Cortex of kidney (tissue), 1 donor: ENCODE results near the gene USE1.

ENCODE experiments used
- DNase-seq: peaks from one replicate; lab custom pipeline; 2025; lab: John Stamatoyannopoulos, UW

USE1 gene

DNA sequence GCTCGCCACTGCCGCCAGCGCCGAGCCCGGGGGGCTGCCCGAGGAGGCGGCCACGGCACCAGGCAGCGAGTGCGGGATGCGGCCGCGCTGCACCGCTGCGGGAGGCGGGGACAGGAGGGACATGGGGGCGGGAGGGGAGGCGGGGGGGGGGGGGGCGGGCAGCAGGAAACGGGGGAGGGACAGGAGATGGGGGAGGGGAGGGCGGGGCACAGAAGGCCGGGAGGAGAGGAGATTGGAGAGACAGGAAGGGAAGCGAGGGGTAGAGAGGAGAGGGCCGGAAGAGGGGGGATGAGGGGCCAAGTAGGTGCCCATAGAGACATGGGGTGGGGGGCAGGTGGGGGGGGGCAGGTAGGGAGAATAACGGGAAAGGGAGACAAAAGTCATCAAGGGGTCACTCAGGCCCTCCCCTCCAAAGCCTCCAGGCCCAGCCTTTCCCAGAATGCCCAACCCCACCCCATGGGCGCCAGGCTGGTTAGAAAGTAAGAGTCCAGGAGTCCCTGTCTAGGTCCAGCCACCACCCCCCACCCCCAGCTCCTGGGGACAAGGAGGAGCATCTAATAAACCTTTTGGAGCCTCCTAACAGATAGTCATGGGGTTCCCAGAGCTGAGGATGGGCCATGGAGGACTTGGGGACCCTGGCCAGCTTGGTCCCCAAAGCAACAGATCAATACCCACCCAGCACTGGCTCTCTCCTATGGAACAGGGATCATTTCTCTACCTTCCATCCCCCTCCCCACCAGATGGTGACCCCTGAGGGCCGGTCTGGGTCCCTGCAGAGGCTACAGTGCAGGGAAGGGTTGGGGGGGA, 21.0 kb downstream of the USE1 start:
- DNase-seq: no peak

DNA sequence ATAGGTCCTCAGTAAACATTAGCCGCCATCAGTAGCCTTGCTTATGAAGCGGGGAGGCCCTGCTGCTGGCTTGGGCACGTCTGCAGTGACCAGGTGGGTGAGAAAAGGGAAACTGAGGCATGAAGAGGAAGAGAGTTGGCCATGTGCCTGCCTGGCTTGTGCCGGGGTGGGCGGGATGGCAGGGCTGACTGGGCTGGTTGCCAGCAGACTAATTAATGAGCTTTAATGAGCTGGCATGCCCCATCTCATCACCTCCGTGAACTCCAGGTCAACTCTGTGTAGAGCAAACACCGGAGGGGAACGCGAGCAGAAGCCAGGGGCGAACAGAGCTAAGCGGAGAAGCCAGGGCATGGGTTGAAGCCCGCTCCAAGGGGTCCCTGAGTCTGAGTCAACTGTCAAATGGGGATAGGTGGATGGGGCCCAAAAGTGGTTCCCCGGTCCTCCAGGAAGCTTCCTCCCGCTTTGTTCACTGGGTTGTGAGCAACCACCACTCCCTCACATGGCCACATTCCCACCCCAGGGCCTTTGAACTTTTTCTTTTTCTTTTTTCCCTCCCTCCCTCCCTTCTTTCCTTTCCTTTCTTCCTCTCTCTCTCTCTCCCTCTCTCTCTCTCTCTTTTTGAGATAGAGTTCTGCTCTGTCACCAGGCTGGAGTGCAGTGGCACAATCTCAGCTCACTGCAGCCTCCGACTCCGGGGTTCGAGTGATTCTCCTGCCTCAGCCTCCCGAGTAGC, 21.8 kb downstream of the USE1 start:
- DNase-seq: no peak

DNA sequence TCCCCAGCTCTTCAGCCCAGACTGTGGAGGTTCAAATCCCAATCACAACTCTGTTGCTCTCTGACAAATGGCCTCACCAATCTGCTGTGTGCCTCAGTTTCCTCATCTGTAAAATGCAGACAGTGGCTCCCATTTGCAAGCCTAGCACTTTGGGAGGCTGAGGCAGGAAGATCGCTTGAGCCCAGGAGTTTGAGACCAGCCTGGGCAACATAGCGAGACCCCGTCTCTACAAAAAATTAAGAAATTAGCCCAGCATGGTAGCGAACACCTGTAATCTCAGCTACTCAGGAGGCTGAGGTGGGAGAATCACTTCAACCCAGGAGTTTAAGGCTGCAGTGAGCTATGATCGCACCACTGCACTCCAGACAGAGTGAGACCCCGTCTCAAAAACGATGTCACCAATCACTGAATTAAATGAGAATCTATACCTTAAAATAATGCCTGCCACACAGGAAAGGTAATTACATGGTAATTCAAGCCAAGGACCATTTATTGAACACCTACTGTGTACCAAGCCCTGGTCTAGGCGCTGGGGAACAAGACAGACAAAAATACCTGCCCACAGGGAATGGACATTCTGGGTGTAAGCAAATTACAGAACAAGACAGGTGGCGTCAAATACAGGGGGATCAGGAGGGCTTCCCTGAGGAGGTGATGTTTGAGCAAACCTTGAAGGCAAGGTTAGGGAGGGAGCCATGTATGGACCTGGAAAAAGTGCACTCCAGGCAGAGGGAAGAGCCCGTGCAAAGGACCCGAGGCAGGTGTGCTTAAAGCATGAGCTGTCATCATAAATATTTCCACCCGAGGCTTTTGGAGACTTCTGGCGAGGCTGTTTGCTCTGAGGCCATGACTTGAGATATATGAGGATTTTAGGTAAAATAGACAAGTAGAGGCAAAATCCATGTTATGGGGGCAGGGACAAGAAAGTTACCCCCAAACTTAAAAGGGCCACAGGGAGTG, 22.9 kb downstream of the USE1 start:
- DNase-seq: no peak

DNA sequence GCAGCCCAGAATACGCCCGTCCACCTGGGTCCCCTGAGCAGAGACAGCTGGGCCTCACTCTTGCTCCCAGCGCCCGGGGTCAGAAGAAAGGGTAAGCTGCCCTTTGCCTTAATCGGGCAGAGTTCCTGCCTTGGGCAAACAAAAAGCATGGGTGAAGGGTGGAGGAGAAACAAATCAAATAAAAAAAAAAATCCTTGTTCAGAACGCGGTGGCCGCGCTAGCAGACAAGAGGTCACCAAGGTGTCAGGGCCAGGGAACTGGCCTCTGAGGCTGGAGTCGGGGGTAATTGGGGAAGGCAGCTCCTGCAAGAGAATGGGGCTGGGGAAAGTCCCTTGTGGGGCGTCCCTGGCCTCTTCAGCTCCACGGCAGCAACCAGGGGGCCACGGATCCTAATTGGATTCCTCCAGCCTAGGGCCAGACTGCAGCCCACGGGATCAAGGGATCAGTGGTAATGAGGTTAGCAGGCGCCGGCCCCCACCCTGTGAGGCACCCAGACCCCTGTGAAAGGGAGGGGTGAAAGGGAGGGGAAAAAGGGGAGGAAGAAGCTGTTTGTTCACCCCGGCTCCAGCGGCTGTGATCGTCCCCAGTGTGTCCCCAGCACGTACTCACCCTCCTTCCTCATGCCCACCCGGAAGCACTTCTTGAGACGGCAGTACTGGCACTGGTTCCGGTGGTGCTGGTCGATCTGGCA, 25.1 kb downstream of the USE1 start:
- DNase-seq: no peak

DNA sequence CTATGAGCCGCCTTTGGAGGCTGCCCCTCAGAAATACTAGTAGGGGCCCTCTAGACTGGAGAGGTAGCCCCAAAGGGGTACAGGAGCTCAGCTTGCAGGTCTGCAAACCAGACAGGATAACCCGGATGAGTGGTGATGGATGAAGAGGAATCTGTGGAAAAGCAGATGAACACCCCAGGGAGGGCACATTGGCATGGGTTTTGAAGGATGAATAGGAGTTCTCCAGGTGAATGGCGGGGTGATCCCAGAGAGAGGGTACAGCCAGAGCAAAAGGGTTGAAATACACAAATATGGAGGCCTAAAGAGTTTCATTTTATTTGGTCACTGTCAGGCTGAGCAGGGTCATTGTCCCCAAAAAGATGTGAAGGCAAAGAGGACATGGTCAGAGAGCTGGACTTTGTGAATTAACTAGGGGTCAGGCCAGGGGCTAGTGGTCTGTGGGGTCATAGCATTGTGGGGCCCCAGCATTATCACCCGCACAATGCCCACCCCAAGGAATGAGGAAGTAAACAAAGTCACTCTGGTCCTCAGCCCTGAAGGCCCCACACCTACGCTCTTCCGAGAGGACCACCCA, 25.8 kb downstream of the USE1 start:
- DNase-seq: no peak

DNA sequence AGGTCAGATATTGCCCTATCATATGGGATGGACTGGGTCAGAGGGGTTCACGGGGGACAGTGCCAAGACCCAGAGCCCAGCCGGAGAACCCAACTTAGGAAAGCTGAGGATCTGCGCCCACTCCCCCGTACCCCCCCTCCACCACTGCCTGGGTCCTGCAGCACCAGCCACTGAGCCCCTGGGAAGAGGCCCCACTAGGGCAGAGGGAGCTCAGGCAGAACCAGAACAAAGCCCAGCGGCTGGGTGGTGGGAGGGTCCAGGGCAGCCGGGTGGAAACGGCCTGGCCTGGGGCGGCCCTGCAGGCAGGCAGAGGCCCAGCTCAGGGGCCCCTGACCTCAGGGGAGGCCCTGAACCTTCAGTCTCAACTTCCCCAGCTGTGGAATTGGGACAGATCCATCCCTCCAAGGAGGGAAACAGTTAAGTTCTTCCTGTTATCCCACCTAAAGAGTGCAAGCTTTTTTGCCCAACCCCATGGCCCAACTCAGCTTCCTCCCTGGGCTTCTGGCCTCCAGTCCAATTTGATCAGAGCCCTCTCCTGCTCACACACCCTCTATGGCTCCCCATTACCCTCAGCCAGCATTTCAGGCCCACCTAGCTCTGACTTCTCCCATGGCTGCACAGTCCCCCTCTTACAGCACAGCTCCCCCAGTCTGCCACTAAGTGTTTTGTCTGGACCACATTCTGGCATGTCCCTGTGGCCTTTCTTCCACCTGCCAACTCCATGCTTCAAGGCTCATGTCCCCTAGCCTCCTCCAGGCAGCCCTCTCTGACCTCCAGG, 27.5 kb downstream of the USE1 start:
- DNase-seq: no peak

DNA sequence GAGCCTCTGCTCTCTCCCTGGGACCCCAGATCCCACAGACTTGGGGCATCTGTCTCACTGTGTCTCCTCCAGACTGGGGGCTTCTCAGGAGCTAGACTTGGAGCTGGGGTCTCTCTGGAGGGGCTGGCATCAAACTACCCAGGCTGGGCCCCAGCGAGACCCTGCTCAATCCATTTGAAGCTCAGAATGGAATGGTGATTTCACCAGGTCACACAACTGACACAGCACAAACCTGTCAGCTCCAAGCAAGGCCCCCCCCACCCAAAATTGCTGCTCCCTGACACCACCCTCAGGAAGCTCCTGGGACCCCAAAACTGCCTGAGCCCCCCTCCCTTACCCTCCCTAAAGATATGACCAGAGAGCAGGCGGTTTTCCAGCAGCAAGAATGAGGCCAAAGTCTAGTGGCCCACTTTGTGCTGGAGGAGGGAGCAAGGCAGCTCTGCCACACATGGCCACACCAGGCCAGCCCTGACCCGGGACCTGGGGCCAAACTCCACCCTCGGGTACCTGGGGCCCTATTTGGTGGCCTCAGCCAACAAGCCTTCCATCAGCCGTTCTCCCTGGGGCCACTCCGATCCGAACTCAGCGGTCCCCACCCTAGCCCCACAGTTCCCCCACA, 28.2 kb downstream of the USE1 start:
- no peak for DNase-seq

DNA sequence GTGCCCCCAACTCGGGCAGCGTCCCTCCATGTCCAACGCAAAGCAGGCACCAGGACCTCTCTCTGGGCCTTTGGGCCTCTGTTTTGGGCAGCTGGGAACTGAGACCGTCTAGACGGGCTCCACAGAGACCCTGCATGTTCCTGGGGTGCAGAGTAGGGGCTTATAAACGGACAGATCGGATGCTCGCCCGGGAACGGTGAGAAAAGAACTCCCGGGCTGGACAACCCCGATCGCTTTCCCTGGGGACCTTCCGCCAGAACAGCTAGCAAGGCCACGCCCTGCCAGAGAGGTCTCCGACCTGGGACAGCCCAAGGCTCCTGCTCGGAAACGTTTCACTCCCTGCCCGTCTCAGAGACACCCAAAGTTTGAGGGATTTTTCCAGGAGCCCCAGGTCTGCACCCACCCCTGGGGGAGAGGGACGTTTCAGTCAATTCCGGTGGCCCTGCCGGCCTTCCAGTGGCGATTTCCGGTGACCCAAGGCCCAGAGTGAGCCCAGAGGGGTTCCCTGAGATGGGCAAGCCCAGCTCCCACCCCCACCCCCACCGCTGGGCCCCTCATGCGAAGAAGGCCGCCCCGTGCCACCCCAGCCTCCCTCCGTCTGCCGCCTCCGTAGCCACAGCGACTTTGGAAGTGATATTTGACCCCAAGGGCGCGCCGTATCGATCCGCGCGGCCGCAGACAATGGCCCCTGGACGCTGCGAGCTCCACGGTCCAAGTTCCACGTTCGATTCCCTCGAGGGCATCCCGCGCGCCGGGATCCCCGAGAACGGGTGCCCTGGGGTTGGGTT, 28.9 kb downstream of the USE1 start:
- DNase-seq: no peak

DNA sequence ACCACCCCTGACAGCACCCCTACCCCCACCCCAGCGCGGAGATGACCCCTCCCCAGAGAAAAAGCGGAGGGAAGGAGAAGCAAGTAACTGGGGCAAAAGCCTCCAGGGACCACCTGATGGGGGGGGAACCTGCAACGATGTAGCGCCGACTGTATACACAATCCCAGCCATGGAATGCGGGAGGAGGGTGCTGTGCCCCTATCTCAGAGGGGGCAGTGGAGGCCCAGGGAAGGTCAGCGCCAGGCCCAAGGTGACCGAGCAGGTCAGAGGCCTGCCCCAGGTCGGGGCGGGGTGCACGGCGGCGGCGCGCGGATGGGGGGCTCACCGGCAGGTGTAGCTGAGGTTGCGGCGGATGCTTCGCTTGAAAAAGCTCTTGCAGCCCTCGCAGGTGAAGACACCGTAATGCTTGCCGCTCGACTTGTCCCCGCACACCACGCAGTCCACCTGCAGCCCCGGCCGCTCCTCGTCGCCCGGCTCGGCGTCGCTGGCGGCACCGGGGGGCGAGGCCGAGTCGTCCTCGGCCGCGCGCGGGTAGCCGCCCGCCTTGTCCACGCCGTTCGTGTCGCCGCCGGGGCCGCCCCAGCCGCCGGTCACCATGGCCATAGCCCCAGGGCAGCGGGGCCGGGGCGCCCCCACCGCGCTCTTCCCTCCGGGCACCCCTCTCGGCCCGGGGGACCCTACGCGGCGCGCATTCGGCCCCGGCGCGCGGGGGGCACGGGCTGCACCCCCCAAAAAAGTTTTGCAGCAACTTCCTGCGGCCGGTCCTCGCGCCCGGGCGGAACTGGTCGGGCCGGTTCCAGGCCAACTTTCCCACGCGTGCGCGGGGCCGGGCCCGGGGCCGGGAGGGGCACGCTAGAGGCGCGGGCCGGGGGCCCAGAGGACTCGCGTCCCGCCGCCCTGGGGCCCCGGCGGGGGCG, 29.7 kb downstream of the USE1 start:
- no peak for DNase-seq

DNA sequence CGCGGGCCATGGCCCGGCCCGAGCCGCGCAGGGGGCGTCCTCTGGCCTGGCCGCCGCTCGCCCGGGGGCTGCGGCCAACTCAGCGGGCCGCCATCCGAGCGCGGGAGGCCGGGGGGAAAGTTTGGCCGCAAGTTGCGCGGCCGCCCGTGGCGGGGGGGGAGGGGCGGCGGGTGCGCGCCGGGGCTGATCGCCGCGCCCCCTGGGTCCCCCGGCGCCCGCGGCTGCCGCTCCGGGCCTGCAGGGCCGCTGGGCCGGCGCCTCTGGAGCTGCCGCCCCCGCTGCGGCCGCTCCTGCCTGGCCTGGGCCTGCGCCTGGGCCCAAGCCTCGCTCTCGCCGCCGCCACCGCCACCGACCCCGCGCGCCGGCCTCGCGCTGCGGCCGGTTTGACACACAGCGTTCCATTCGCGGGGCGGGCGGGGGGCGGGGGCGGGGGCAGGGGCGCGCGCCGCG, 30.4 kb downstream of the USE1 start, which contains the start of gene NR2F6:
NR2F6 (minus strand) TSS at position 385 of the 450 bp plus-strand sequence. CDS start 699 bp downstream, outside the sequence.
- no peak for DNase-seq

DNA sequence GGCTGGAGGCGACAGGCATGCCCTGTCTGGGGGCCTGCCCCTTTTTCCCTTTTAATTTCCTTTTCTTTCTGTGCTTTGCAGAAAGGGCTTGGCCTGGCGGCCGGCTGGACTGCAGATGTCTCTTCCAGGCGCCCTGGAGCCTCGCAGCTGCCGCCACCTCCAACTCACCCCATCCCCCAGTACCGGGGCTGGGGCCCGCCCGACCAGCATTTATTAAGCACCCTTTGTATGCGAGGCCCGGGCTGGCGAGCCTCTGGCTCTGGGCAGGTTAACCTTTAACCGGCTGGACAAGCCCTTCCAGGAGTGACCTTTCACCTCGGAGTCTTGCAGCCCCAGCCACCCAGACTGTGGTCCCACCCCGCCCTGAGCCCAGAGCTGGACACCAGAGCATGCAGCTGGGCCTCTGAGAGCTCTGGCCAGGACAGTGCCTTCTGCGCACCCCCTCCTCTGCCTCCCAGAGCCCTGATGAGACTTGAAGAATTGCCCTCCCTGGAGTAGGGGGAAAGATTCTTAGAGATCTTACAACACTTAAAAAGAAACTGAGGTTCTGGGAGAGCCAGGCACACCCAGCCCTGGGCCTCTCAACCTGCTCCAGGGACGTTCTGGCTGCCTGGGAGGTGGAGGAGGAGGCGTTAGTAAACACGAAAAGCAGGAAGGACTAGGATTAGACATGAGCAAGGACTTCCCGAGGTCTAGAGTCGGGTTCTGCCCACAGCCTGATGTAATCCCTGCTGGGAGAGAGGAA, 31.7 kb downstream of the USE1 start:
- no peak for DNase-seq

DNA sequence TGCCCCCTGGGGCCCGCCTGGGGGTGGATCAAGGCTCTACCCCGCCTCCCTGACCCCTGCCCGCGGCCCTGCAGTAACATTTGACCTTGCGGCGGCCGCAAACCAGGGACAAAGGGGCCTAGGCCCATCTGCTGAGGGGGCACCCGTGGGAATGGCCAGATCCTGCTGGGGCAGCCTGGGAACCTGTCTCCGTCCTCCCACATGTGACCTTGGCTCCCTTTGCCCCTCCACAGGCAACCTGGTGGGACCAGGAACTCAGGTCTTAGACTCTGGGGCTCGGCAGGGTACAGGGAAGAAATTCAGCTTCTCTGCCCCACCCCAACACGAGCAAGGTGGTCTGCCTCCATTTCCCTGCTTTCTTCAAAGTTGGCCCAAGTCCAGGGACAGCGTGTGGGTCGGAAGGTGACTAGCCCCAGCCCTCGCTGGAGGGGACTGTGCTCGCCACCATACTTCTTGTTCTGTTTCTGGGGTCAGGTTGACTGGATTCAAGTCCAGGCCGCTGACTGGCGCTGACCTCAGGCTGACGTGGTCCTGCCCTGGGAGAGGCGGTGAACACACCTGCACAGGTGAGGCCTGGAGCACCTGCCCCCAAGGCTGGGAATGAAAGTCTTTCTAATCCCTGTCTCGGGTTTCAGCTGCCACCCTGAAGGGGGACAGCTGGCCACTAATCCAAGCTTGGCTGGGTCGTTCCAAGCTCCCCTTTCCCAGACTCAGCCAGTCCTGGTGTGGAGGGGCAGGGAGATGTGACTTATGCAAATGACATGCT, 33.0 kb downstream of the USE1 start:
- DNase-seq: no peak

DNA sequence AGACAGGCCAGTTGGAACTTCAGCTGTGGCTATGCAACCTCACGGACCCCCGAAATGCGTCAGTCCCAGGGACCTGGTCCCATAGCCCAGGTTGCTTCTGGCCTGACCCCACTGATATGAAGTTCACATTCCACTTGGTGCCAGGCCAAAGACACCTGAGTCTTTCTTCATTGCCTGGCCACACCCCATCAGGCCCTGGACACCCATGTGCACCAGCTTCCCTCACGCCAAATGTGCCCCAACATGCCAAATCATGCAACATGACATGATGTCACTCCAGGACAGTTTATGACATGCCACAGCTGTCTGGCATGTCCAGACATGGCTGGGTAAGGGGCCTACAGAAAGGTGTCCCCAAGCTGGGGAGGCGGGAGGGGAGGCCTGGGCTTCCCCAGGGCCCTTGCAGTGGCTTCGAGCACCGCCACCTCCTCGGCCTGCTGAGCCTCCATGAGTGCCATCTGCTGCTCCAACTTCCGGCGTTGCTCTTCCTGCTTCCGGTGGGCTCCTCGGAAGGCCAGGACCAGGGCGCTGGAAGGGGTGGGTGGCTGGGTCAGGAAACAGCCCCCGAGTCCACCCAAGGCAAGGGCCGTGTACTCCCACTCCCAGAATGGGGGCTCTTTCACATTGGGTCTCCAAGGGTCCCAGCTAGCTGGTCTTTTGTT, 34.9 kb downstream of the USE1 start:
- DNase-seq: no peak

DNA sequence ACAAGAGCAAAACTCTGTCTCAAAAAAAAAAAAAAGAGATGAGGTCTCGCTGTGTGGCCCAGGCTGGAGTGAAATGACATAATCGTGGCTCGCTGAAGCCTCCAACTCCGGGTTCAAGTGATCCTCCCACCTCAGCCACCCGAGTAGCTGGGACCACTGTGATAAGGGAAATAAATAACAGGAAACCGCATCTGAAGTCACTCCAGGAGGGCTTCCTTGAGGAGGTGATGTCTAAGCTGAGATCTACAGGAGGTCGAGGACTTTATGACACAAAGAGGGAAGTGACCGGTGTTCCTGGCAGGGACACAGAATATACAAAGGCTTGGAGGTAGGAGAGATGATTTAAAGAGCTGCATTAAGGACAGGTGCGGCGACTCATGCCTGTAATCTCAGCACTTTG, 39.5 kb downstream of the USE1 start:
- no peak for DNase-seq

DNA sequence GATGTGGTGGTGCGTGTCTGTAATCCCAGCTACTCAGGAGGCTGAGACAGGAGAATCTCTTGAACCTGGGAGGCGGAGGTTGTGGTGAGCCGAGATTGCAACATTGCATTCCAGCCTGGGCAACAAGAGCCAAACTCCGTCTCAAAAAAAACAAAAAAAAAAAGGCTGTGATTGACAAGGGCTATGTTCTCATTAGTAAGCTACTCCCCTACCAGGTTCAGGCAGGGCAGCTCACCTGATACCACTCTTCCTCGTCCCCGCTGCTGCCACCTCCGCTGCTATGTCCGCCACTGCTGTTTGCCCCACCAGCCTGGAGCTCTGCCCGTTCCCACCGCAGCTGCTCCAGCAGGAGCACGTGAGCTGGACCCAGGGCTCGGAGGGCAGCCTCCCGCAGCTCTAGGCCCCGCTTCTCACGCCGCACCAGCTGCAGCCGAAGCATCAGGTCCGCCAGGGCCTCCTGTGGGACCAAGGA, 40.0 kb downstream of the USE1 start:
- no peak for DNase-seq

DNA sequence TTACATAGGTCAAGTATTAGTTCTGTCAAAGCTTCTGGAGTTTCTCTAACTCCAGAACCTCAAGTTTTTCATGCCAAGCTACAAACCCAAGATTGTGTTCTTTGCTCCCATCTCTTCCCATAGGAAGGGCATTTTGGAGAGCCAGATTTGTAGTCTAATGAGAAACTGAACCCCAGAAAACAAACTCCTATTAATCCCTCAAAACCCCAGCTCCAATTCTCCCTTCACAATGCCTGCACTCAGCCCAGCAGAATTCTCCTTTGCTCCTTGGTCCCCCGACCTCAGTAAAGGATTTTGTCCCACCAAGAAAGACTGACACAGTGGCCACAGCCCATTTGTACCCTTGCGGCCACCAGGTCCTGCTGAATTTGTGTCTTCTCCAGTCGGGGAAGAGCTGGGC, 41.0 kb downstream of the USE1 start:
- DNase-seq: no peak
